SK-N-SH treated with all-trans-retinoic acid at 6 μM for 48 hours (cell line): ENCODE measurements around the gene FBXL16.

Experiments used
- BACH2 ChIP-seq: fragments of 250-450 bp; sonication (Bioruptor Pico); IDR thresholded peaks from 2 replicates; pipeline ENCODE4 v1.9.0; 2021; ENCODE audit warnings: mild to moderate bottlenecking, borderline replicate concordance
- ESRRG ChIP-seq: fragments of 250-450 bp; sonication (Bioruptor Pico); IDR thresholded peaks from 2 replicates; pipeline ENCODE4 v1.6.1; 2021; ENCODE audit warnings: mild to moderate bottlenecking
- ISL1 ChIP-seq: fragments of 250-450 bp; sonication (Bioruptor Pico); IDR thresholded peaks from 2 replicates; pipeline ENCODE4 v2.1.2; 2022; ENCODE audit warnings: mild to moderate bottlenecking, moderate library complexity
- POU6F1 ChIP-seq: fragments of 250-450 bp; sonication (Bioruptor Pico); IDR thresholded peaks from 2 replicates; pipeline ENCODE4 v1.8.0; 2021; ENCODE audit warnings: low read depth, mild to moderate bottlenecking, moderate library complexity, borderline replicate concordance
- ZFP30 ChIP-seq: fragments of 450-650 bp; formaldehyde crosslinking; IDR thresholded peaks from 2 replicates; pipeline ENCODE4 v1.5.0; 2022; ENCODE audit warnings: mild to moderate bottlenecking, moderate library complexity
- ZNF565 ChIP-seq: fragments of 450-650 bp; formaldehyde crosslinking; conservative IDR thresholded peaks from 2 replicates; pipeline ENCODE4 v1.5.0; 2020; ENCODE audit warnings: low read depth, mild to moderate bottlenecking, moderate library complexity

DNA sequence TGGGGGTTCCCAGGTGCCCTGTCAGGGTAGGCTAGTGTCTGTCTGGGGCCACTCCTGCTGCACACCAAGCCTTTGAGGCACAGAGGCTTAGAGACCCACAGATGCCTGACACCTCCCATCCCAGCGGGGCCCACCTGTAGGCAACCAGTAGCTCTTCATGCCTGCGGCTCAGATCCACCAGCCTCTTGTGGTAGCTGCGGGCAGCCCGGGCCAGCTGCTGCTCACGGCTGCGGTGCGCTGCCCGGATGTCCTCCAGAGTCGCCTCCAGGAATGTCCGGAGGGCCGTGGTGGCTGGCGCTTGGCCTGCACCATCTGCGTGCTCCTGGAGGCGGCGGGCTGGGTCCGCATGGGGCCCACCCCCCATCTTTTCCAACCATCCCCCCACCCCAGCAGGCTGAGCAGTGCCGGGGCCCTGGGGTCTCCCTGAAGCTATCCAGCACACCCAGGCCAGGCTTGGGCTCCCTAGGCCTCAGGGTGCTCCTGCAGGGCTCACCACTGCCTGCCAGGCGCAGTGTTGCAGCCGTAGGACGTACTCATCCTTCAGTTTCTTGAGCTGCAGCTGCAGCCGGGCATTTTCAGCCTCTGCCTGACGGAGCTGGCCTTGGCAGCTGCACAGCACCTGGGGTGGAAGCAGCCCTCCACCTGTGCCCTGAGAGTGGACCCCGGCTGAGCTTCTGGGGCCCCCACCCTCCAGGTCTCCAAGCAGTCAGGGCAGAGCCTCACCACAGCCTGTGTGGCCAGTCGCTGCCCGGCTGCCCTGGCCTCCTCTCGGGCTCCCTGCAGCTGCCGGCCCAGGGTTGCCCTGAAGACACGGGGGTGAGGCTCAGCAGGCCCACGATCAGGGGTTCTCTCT lies 18.8 kb upstream of the FBXL16 start:
- no peak for TF ChIP-seq ISL1 (CRISPR knock-in tag)
- TF ChIP-seq BACH2 (CRISPR knock-in tag), result no peak
- TF ChIP-seq ZFP30 (CRISPR knock-in tag), result no peak
- no peak for TF ChIP-seq ESRRG (CRISPR knock-in tag)
- TF ChIP-seq ZNF565 (CRISPR knock-in tag), result no peak
- no peak for TF ChIP-seq POU6F1 (CRISPR knock-in tag)
